GM23338 (cell line): ENCODE results near the gene NRP1. TPM values are rescaled to one million over a fixed set of nuclear protein-coding genes. Genes with fewer than 3 reads are reported as not detected.

Source experiments
- ATAC-seq: fragments of 200-7000 bp; cut with Tn5 transposase; 3 replicates; pipeline ENCODE4 v1.9.1; 2020
- DNase-seq: peaks from one replicate; pipeline ENCODE4 v3.0.0-alpha.2; 2015; ENCODE audit warnings: low spot score
- H2AFZ ChIP-seq: fragments of 200-600 bp; sonication (generic); 2 replicates; pipeline ENCODE4 v1.8.0; 2016; ENCODE audit warnings: antibody characterized with exemption, mild to moderate bottlenecking, moderate library complexity
- H3F3A ChIP-seq: fragments of 200-600 bp; sonication (generic); replicated peaks from 2 replicates; pipeline ENCODE4 v1.8.0; 2017; ENCODE audit warnings: antibody characterized with exemption, mixed run types, low read depth
- H3K27ac ChIP-seq: fragments of 200-600 bp; sonication (generic); 2 replicates; pipeline ENCODE4 v1.6.1; 2016; ENCODE audit warnings: low read depth
- H3K27me3 ChIP-seq: fragments of 200-600 bp; sonication (generic); 2 replicates; pipeline ENCODE4 v1.8.0; 2016; ENCODE audit warnings: mild to moderate bottlenecking, mixed run types, moderate library complexity; ENCODE audit not compliant: insufficient read depth
- H3K36me3 ChIP-seq: fragments of 200-600 bp; sonication (generic); 2 replicates; pipeline ENCODE4 v1.8.0; 2016; ENCODE audit warnings: mild to moderate bottlenecking; ENCODE audit not compliant: insufficient read depth
- H3K4me1 ChIP-seq: fragments of 200-600 bp; sonication (generic); 2 replicates; pipeline ENCODE4 v1.8.0; 2016; ENCODE audit warnings: mild to moderate bottlenecking, moderate library complexity; ENCODE audit not compliant: insufficient read depth
- H3K4me2 ChIP-seq: fragments of 200-600 bp; sonication (generic); 2 replicates; pipeline ENCODE4 v1.7.1; 2017; ENCODE audit warnings: mixed run types
- H3K4me3 ChIP-seq: fragments of 200-600 bp; sonication (generic); 2 replicates; pipeline ENCODE4 v1.6.1; 2016; ENCODE audit warnings: mixed run types
- H3K79me2 ChIP-seq: fragments of 200-600 bp; sonication (generic); replicated peaks from 2 replicates; pipeline ENCODE4 v1.8.0; 2017; ENCODE audit warnings: mild to moderate bottlenecking; ENCODE audit not compliant: insufficient read depth
- H3K9me2 ChIP-seq: fragments of 200-600 bp; sonication (generic); 2 replicates; pipeline ENCODE4 v1.8.0; 2017; ENCODE audit not compliant: insufficient read depth
- H4K20me1 ChIP-seq: fragments of 200-600 bp; sonication (generic); replicated peaks from 2 replicates; pipeline ENCODE4 v1.8.0; 2017; ENCODE audit warnings: mild to moderate bottlenecking; ENCODE audit not compliant: insufficient read depth
- H3K27ac Mint-ChIP-seq: 2 replicates; pipeline ENCODE4 v1.8.0; 2020; ENCODE audit warnings: inconsistent platforms, mild to moderate bottlenecking, moderate library complexity, mixed read lengths
- H3K27me3 Mint-ChIP-seq: 3 replicates; pipeline ENCODE4 v1.8.0; 2022; ENCODE audit warnings: low read depth, mild to moderate bottlenecking, moderate library complexity, mixed read lengths, inconsistent platforms; ENCODE audit not compliant: insufficient read depth, poor library complexity
- H3K36me3 Mint-ChIP-seq: 3 replicates; pipeline ENCODE4 v1.8.0; 2021; ENCODE audit warnings: low read depth, mild to moderate bottlenecking, inconsistent platforms, moderate library complexity, mixed read lengths
- H3K4me1 Mint-ChIP-seq: 3 replicates; pipeline ENCODE4 v1.8.0; 2020; ENCODE audit warnings: mild to moderate bottlenecking, inconsistent platforms, mixed read lengths
- H3K4me3 Mint-ChIP-seq: 3 replicates; pipeline ENCODE4 v1.8.0; 2021; ENCODE audit warnings: moderate library complexity, mild to moderate bottlenecking, inconsistent platforms, mixed read lengths
- H3K9me3 Mint-ChIP-seq: 3 replicates; pipeline ENCODE4 v1.8.0; 2020; ENCODE audit warnings: moderate library complexity, mild to moderate bottlenecking, inconsistent platforms, mixed read lengths
- CREB1 ChIP-seq: fragments of 250-450 bp; sonication (Bioruptor Pico); IDR thresholded peaks from 2 replicates; pipeline ENCODE4 v1.5.0; 2020; ENCODE audit warnings: low read depth, mild to moderate bottlenecking, moderate library complexity
- CTCF ChIP-seq, 2 experiments: fragments of 200-600 bp in 1 of 2; sonication (generic) in 1 of 2; conservative IDR thresholded peaks; 2 replicates each; pipeline versions ENCODE4 v1.5.1 to v1.6.1; 2016 to 2017; ENCODE audit warnings: antibody characterized with exemption in 2 of 2, low read depth in 2 of 2, mild to moderate bottlenecking in 2 of 2, moderate library complexity in 1 of 2
- EZH2 ChIP-seq: fragments of 200-600 bp; sonication (generic); IDR thresholded peaks from one replicate; pipeline ENCODE4 v1.8.0; 2017; ENCODE audit warnings: antibody characterized with exemption, mild to moderate bottlenecking, low read depth; ENCODE audit not compliant: unreplicated experiment
- JUNB ChIP-seq: IDR thresholded peaks from one replicate; pipeline ENCODE4 v1.6.1; 2016; ENCODE audit warnings: antibody characterized with exemption; ENCODE audit not compliant: unreplicated experiment
- NANOG ChIP-seq: IDR thresholded peaks from 2 replicates; pipeline ENCODE4 v1.6.1; 2016; ENCODE audit warnings: antibody characterized with exemption, borderline replicate concordance
- POLR2AphosphoS5 ChIP-seq: IDR thresholded peaks from 2 replicates; pipeline ENCODE4 v1.6.1; 2016; ENCODE audit warnings: antibody characterized with exemption, low read depth
- STAT1 ChIP-seq: IDR thresholded peaks from one replicate; pipeline ENCODE4 v1.6.1; 2016; ENCODE audit warnings: antibody characterized with exemption; ENCODE audit not compliant: unreplicated experiment
- ZNF331 ChIP-seq: fragments of 250-450 bp; sonication (Bioruptor Pico); IDR thresholded peaks from 2 replicates; pipeline ENCODE4 v1.5.0; 2020; ENCODE audit warnings: low read depth, mild to moderate bottlenecking, moderate library complexity
- ZNF462 ChIP-seq: fragments of 250-450 bp; sonication (Bioruptor Pico); IDR thresholded peaks from 2 replicates; pipeline ENCODE4 v1.5.0; 2020; ENCODE audit warnings: mild to moderate bottlenecking, moderate library complexity
- polyA plus RNA-seq: library from polyadenylated mRNA; unstranded; fragments of >200 nt; fragmentation: Nextera tagmentation; extraction: Ambion mirVana; gene quantifications from 2 replicates; pipeline ENCODE4 v1.2.1, GENCODE V29; 2016
- total RNA-seq: library from RNA; depleted of rRNA; stranded (reverse); fragments of >200 nt; shearing (Covaris generic); gene quantifications from 2 replicates; pipeline ENCODE4 v1.2.3, GENCODE V29; 2014

NRP1 gene
- total and polyA plus RNA-seq, 2 experiments from 2014 or later: 2.9 to 3.5 TPM

- DNase-seq: no peak
- Histone ChIP-seq H3F3A (no peaks in the 10 kb centered on the region), H3K4me3 (no peak overlapping the region), H3K4me1 (no peaks in the 10 kb centered on the region), H3K79me2 (no peaks in the 10 kb centered on the region), H3K36me3 (no peaks in the 10 kb centered on the region), H3K27ac (no peak overlapping the region), H2AFZ (no peak overlapping the region), H3K4me2 (no peak overlapping the region), H3K9me2 (no peaks in the 10 kb centered on the region), H4K20me1 (no peaks in the 10 kb centered on the region), H3K27me3 (no peaks in the 10 kb centered on the region)
- H3K4me1 Mint-ChIP-seq: no peaks in the 10 kb centered on the region
- no peak for TF ChIP-seq CREB1 (CRISPR knock-in tag)
- TF ChIP-seq EZH2: no peak
- TF ChIP-seq CTCF (conservative IDR thresholded peaks at IDR 0.05; ENCODE audit: low read depth in 2 of 2): no peak
- no peak for TF ChIP-seq POLR2AphosphoS5
- no peak for TF ChIP-seq NANOG
- TF ChIP-seq ZNF331 (CRISPR knock-in tag): no peak
- no peak for TF ChIP-seq STAT1
- TF ChIP-seq JUNB: no peak
- TF ChIP-seq ZNF462 (CRISPR knock-in tag): no peak
- no peaks in the 10 kb centered on the region for H3K36me3 Mint-ChIP-seq
- no peak for ATAC-seq
- H3K9me3 Mint-ChIP-seq: peaks cover 2% of the 10 kb centered on the region; the same call in 1 of the 3 replicates
- no peak overlapping the region for H3K4me3 Mint-ChIP-seq
- no peak overlapping the region for H3K27ac Mint-ChIP-seq
- H3K27me3 Mint-ChIP-seq: peaks cover 1% of the 10 kb centered on the region
Measured at GRCh38 chr10:33147013-33147310, 187.5 kb downstream of the NRP1 start.
